ENCODE results near the gene SPATA9. TPM values are rescaled to one million over a fixed set of nuclear protein-coding genes. Genes with fewer than 3 reads are reported as not detected.

The SPATA9 gene, protein sequence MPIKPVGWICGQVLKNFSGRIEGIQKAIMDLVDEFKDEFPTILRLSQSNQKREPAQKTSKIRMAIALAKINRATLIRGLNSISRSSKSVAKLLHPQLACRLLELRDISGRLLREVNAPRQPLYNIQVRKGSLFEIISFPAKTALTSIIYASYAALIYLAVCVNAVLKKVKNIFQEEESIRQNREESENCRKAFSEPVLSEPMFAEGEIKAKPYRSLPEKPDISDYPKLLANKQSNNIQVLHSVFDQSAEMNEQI
- polyA plus RNA-seq (2011; rRNA removed) (1.8 and 2.4 TPM in 2 replicates), polyA minus RNA-seq (2011; rRNA and poly(A)+ RNA removed) (0.18 and 0.39 TPM in 2 replicates)

DNA sequence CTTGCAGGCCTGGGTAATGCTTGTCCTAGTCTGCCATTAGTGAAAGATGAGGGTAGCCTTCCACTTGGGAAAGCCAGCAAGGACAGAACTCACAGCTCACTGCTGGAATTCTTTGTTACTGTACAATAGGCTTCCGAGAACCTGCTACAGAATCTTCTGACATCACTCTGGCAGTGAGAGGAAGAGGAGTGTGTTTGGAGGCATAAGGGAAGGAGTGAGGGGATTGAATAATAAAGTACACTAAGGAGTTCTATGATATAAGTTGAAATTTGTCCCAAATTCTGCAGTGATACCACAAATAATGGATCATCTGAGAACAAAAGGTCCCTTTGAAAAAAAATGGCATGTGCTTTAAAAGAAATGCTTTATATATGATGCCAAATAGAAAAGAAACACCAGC, at the start of gene SPATA9:
SPATA9 (minus strand) TSS at position 101 of the 400 bp plus-strand sequence. CDS start 137 bp downstream, outside the sequence.
- H3K9me3 ChIP-seq (ENCODE audit: control insufficient read depth, insufficient read depth, low read length): no peaks in the 10 kb centered on the region; the same call in 1 of the 2 replicates
- H3K27ac ChIP-seq (ENCODE audit: low read depth, low read length): no peak within 1 kb of the TSS
- POLR2A ChIA-PET: no interaction called here
- TF ChIP-seq, protein P1, sequence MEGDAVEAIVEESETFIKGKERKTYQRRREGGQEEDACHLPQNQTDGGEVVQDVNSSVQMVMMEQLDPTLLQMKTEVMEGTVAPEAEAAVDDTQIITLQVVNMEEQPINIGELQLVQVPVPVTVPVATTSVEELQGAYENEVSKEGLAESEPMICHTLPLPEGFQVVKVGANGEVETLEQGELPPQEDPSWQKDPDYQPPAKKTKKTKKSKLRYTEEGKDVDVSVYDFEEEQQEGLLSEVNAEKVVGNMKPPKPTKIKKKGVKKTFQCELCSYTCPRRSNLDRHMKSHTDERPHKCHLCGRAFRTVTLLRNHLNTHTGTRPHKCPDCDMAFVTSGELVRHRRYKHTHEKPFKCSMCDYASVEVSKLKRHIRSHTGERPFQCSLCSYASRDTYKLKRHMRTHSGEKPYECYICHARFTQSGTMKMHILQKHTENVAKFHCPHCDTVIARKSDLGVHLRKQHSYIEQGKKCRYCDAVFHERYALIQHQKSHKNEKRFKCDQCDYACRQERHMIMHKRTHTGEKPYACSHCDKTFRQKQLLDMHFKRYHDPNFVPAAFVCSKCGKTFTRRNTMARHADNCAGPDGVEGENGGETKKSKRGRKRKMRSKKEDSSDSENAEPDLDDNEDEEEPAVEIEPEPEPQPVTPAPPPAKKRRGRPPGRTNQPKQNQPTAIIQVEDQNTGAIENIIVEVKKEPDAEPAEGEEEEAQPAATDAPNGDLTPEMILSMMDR (IDR thresholded peaks at IDR 0.05; ENCODE audit: low read depth, low read length): no peak
- H3K27me3 ChIP-seq (ENCODE audit: control insufficient read depth, insufficient read depth, low read length): no peaks in the 10 kb centered on the region
- no peak within 1 kb of the TSS for H3K4me3 ChIP-seq (ENCODE audit: low read depth, low read length)
- DNase-seq (ENCODE audit: low read depth, low spot score): no peak
- CTCF ChIA-PET: no interaction called here

DNA sequence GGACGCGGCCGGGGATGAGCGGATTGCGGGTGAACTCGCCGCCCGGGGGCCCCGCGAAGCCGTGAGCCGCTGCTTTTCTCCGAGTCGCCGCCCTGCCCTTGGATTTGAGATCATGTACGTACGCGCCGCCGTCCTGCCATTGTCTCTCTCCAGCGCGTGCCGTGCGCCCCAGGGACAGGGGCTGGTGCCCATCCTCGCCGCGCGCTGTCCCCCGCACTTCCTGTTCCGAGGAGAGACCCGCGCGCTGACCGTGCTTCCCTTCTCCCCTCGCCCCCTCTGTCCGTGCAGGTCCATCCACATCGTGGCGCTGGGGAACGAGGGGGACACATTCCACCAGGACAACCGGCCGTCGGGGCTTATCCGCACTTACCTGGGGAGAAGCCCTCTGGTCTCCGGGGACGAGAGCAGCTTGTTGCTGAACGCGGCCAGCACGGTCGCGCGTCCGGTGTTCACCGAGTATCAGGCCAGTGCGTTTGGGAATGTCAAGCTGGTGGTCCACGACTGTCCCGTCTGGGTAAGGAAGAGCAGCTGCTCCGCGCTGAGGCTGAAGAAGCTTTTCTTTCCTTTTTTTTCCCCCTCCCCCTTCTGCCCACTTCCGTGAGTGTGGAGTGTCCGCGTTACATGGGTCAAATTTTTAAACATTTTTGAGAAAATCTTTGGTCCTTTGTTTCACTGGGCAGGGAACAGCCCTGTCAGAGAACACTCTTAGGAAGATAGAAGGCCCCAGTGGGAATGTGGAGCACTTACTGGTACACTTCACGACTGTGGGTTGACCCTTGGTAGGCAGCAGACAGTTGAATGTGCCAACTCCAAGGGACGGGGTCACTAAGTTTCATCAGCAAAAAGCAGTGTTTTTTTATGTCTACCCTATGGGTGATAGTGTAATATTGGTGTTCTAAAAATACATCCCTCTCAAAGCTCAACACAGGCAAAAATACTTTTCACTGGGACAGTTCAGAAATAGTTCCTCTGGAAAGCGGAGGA, 49.1 kb upstream of the SPATA9 start:
- H3K4me3 ChIP-seq (ENCODE audit: low read depth, low read length): peak overlapping the region; percentile 91
- H3K9me3 ChIP-seq (ENCODE audit: control insufficient read depth, insufficient read depth, low read length): peaks cover 2% of the 10 kb centered on the region; the same call in 1 of the 2 replicates
- H3K27ac ChIP-seq (ENCODE audit: low read depth, low read length): peak overlapping the region; percentile 88
- POLR2A ChIA-PET: interaction anchor here (0.6 to 2.5 kb wide), 15 partner anchors 13 to 177 kb away, joined by 3 to 33 read pairs (median 7); partner anchors contain the start of genes ARSK, GLRX, RFESD and SKIC3
- no peak for DNase-seq (ENCODE audit: low read depth, low spot score)
- TF ChIP-seq, protein P1 (IDR thresholded peaks at IDR 0.05; ENCODE audit: low read depth, low read length): no peak
- CTCF ChIA-PET: interaction anchor here (0.8 to 2.6 kb wide), 4 partner anchors 10 to 100 kb away, joined by 3 to 17 read pairs (median 4); partner anchors contain the start of gene RFESD
- no peaks in the 10 kb centered on the region for H3K27me3 ChIP-seq (ENCODE audit: control insufficient read depth, insufficient read depth, low read length)

DNA sequence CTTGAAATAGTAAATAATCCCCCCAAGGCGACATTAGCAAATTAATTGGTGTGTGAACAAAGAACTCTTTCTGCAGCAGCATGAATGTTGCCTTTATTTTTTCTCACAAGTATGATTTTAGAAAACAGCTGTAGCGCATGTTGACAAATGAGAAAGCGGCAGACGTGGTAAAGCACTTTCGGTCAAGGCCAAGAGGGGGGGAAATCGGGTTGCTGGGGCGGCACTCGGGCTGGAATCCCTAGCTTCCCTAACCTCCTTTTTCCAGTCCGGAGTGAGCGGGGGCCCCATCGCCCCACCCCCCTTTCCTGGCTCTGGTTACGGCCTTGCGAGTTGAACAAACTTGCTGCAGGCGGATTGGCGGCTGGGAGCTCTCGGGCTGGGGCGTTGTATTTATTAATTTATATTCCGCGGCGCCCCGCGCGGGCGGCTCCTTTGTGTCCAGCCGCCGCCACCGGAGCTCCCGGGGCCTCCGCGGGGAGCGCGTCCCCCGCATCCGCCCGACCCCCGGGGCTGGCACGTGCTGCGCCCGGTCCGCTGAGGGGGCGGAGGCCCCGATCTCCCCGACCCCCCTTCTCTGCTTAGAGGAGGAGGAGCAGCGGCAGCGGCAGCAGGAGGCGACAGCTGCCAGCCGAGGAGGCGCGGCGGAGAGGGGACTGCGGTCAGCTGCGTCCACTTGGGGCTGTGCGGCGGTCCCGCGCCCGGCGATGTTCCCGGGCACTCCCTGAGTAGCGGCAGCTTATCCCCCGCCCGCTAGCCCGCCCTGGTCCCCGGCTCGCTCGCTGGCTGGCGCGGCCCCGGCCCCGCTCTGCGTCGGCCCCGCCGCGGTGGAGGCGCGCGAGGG, 48.2 kb upstream of the SPATA9 start, which contains the start of gene RHOBTB3:
RHOBTB3 (plus strand) TSS at position 607 of the 841 bp plus-strand sequence. CDS start 347 bp downstream, outside the sequence.
- H3K27ac ChIP-seq (ENCODE audit: low read depth, low read length): peak within 1 kb of the TSS; percentile 88
- CTCF ChIA-PET: interaction anchor here (0.8 to 2.6 kb wide), 6 partner anchors 10 to 116 kb away, joined by 3 to 17 read pairs (median 4); partner anchors contain the start of gene RFESD
- TF ChIP-seq, protein P1 (IDR thresholded peaks at IDR 0.05; ENCODE audit: low read depth, low read length): no peak
- peaks cover 2% of the 10 kb centered on the region; the same call in 1 of the 2 replicates for H3K9me3 ChIP-seq (ENCODE audit: control insufficient read depth, insufficient read depth, low read length)
- H3K4me3 ChIP-seq (ENCODE audit: low read depth, low read length): peak within 1 kb of the TSS; percentile 91
- POLR2A ChIA-PET: interaction anchor here (0.5 to 2.5 kb wide), 19 partner anchors 9 to 176 kb away, joined by 3 to 33 read pairs (median 6); partner anchors contain the start of genes ARSK, GLRX, RFESD and SKIC3
- DNase-seq (ENCODE audit: low read depth, low spot score): peak; percentile 80
- H3K27me3 ChIP-seq (ENCODE audit: control insufficient read depth, insufficient read depth, low read length): no peaks in the 10 kb centered on the region

DNA sequence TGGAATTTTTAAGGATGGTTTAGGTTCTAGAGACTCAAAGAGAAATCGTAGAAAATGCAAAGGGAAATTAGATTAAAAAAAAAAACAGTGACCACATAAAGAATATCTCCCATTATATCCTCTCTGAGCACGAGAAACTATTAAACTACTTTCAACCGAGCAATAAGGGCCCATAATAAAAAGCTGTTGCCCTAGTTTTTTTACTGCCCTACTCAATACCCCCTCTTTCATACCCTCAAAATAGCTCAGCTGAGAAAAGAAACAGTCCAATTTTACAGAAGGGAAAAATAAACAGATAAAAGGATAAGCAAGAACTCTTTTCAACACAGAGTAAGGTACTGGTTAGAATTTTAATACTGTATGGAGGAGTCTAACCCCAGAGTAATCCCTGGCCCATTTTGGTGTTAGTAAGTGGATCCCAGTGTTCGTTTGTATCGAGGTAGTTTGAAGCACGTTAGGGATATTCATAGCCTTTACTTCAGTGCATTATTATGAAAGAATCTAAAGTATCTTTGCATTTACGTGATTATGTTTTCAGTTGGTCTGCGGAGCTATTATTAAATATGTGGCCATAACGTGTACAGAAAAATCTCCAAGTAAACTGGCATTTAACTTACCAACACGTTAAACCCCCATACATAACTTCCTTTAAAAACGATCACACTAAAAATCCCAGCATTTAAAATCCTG, 47.4 kb upstream of the SPATA9 start:
- ChIA-PET CTCF (interaction anchor here (1.1 to 2.6 kb wide), 5 partner anchors 9 to 116 kb away, joined by 4 to 17 read pairs (median 5); partner anchors contain the start of gene RFESD), POLR2A (interaction anchor here (0.5 to 2.5 kb wide), 18 partner anchors 8 to 175 kb away, joined by 3 to 33 read pairs (median 6); partner anchors contain the start of genes ARSK, GLRX, RFESD and SKIC3)
- no peak for DNase-seq (ENCODE audit: low read depth, low spot score)

More for the DNA sequence above, 47.4 kb upstream of the SPATA9 start:
- peak overlapping the region; percentile 81 for H3K27ac ChIP-seq (ENCODE audit: low read depth, low read length)
- peak overlapping the region; percentile 91 for H3K4me3 ChIP-seq (ENCODE audit: low read depth, low read length)
- peaks cover 2% of the 10 kb centered on the region; the same call in 1 of the 2 replicates for H3K9me3 ChIP-seq (ENCODE audit: control insufficient read depth, insufficient read depth, low read length)
- TF ChIP-seq, protein P1 (IDR thresholded peaks at IDR 0.05; ENCODE audit: low read depth, low read length): no peak
- no peaks in the 10 kb centered on the region for H3K27me3 ChIP-seq (ENCODE audit: control insufficient read depth, insufficient read depth, low read length)

Measured in AG04450 (cell line).